Brain microvascular endothelial cell (primary cell): ENCODE measurements around the gene MRRF.

Experiments
- DNase-seq: peaks from one replicate; pipeline ENCODE4 v3.0.0-alpha.2; 2020
- H3K27ac ChIP-seq: fragments of 250-450 bp; sonication (Bioruptor Pico); 2 replicates; pipeline ENCODE4 v1.5.1; 2020; ENCODE audit warnings: mild to moderate bottlenecking, moderate library complexity
- H3K27me3 ChIP-seq: fragments of 250-450 bp; sonication (Bioruptor Pico); replicated peaks from 2 replicates; pipeline ENCODE4 v1.5.1; 2020; ENCODE audit warnings: mild to moderate bottlenecking
- H3K36me3 ChIP-seq: fragments of 250-450 bp; sonication (Bioruptor Pico); replicated peaks from 2 replicates; pipeline ENCODE4 v1.5.1; 2020; ENCODE audit warnings: mild to moderate bottlenecking
- H3K4me3 ChIP-seq: 2 replicates; pipeline ENCODE4 v1.5.1; 2011; ENCODE audit warnings: low read depth, mild to moderate bottlenecking, control low read depth, low read length, moderate library complexity
- CTCF ChIP-seq: IDR thresholded peaks from 2 replicates; pipeline ENCODE4 v1.5.1; 2011; ENCODE audit warnings: low read depth, mild to moderate bottlenecking, moderate library complexity, low read length, control low read depth, inconsistent platforms; ENCODE audit errors: missing control alignments
- in situ Hi-C: cut with HindIII; loops from 2 replicates; pipeline ENCODE4 v1.10.0; 2017; ENCODE audit warnings: low sequenced_read_pairs, low pct_ligation_motif_present

The MRRF gene

GRCh38 chr9:122368642-122369041 lies 104.0 kb downstream of the MRRF start:
- in situ Hi-C loops = no loop called here
- H3K4me3 ChIP-seq = no peak overlapping the region

GRCh38 chr9:122370303-122370702 lies 105.6 kb downstream of the MRRF start:
- in situ Hi-C loops = no loop called here
- Histone ChIP-seq H3K4me3 (no peak overlapping the region), H3K27ac (no peak overlapping the region), H3K27me3 (no peaks in the 10 kb centered on the region), H3K36me3 (no peaks in the 10 kb centered on the region)
- DNase-seq = no peak
- TF ChIP-seq CTCF = no peak

More at GRCh38 chr9:122368642-122369041, 104.0 kb downstream of the MRRF start:
- no peak for DNase-seq
- Histone ChIP-seq H3K27ac (no peak overlapping the region), H3K27me3 (no peaks in the 10 kb centered on the region), H3K36me3 (no peaks in the 10 kb centered on the region)
- no peak for TF ChIP-seq CTCF

- peak within 1 kb of the TSS; percentile 50 for H3K4me3 ChIP-seq
- no peak for DNase-seq
- no peak within 1 kb of the TSS for H3K27ac ChIP-seq
- in situ Hi-C loops = no loop called here
- no peak for TF ChIP-seq CTCF
- H3K36me3 ChIP-seq = no peaks in the 10 kb centered on the region
- no peaks in the 10 kb centered on the region for H3K27me3 ChIP-seq
Observed at GRCh38 chr9:122370869-122371755, 106.4 kb downstream of the MRRF start, which contains the start of gene PTGS1. TSS of gene PTGS1 (plus strand) at chr9:122371024. CDS start at chr9:122371085, 61 bp downstream.

GRCh38 chr9:122371846-122372245 lies 107.2 kb downstream of the MRRF start:
- no peak for DNase-seq
- TF ChIP-seq CTCF = no peak
- in situ Hi-C loops = no loop called here
- H3K36me3 ChIP-seq = no peaks in the 10 kb centered on the region
- H3K27ac ChIP-seq = no peak overlapping the region
- H3K4me3 ChIP-seq = peak overlapping the region; percentile 22
- H3K27me3 ChIP-seq = no peaks in the 10 kb centered on the region

- no peak for DNase-seq
- no peak for TF ChIP-seq CTCF
- Histone ChIP-seq H3K36me3 (no peaks in the 10 kb centered on the region), H3K4me3 (no peak overlapping the region), H3K27me3 (no peaks in the 10 kb centered on the region), H3K27ac (no peak overlapping the region)
- in situ Hi-C loops = no loop called here
Observed at GRCh38 chr9:122372856-122373845, 108.5 kb downstream of the MRRF start.
